ENCODE data around the gene NOP9.

DNA sequence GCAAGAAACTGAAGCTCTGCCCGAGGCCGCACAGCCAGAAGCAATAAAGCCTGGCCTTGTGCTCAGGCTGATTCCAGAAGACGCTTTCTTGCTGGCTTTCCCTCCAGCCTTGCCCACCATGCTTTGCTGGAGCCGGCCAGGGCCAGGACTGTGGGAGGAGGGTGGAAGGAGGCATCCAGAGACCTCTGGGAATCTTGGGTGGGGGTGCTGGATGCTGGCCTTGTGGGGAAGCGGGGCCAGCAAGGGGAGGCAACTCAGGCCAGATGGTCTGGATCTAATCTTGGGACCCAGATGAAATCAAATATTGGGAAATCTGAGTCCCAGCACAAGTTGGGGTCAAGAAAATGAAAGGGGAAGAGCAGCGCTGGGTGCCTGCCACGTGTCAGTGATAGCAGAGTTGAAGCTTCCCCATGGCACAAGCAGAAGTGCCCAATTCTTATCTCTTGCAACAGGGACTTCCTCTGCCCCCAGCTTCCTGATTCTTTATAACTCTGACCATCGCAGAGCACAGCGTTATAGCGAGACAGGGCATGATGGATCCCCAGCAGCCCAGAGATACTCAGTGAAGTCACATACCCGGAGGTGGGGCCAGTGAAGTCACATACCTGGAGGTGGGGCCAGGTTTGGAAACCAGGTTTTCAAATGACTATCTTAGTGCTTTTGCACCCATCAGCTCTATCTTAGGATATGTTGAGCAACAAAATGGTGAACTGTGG is 21.9 kb upstream of the NOP9 start:
- TF ChIP-seq, protein P1, sequence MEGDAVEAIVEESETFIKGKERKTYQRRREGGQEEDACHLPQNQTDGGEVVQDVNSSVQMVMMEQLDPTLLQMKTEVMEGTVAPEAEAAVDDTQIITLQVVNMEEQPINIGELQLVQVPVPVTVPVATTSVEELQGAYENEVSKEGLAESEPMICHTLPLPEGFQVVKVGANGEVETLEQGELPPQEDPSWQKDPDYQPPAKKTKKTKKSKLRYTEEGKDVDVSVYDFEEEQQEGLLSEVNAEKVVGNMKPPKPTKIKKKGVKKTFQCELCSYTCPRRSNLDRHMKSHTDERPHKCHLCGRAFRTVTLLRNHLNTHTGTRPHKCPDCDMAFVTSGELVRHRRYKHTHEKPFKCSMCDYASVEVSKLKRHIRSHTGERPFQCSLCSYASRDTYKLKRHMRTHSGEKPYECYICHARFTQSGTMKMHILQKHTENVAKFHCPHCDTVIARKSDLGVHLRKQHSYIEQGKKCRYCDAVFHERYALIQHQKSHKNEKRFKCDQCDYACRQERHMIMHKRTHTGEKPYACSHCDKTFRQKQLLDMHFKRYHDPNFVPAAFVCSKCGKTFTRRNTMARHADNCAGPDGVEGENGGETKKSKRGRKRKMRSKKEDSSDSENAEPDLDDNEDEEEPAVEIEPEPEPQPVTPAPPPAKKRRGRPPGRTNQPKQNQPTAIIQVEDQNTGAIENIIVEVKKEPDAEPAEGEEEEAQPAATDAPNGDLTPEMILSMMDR (IDR thresholded peaks at IDR 0.05): no peak
- TF ChIP-seq ZFX (IDR thresholded peaks at IDR 0.05; ENCODE audit: borderline replicate concordance): no peak

All from 22Rv1 (cell line).